HepG2 (cell line): ENCODE measurements around the gene SPOP. TPM values are rescaled to one million over a fixed set of nuclear protein-coding genes. Genes with fewer than 3 reads are reported as not detected.
"Not testable (repeated sequence)": the region's sequence is repeated elsewhere in the genome, so short reads cannot be mapped to it uniquely, and the experiment has no call there.

ENCODE experiments used
- ATAC-seq: fragments of 200-7000 bp; cut with Tn5 transposase; 3 replicates; pipeline ENCODE4 v1.9.1; 2020; ENCODE audit warnings: mild to moderate bottlenecking, moderate library complexity
- BruUV-seq: library from RNA; stranded (reverse); fragments of 400-500 nt; replicated peaks from 2 replicates; lab custom pipeline; 2021; lab: Mats Ljungman, UMichigan
- CTCF ChIA-PET: fragments of 300-600 bp; formaldehyde crosslinking; extraction: SDS; loops from one replicate; lab custom pipeline; 2021; ENCODE audit warnings: low total read pairs, inconsistent platforms, low intra/inter-chr PET ratio; lab: Yijun Ruan, JAX
- POLR2A ChIA-PET: fragments of 350-600 bp; sonication (Branson Sonifier 250); formaldehyde crosslinking; loops from one replicate; lab custom pipeline; 2020; ENCODE audit warnings: antibody characterized with exemption, inconsistent platforms; lab: Yijun Ruan, JAX
- DNase-seq: peaks from one replicate; pipeline ENCODE4 v3.0.0-alpha.2; 2015; ENCODE audit warnings: low spot score
- FAIRE-seq: peaks from 3 replicates; lab custom pipeline; 2011; peaks lifted over from hg19 to GRCh38; lab: Jason Lieb, UNC
- H2AFZ ChIP-seq: one replicate; pipeline ENCODE4 v1.6.1; 2011; ENCODE audit warnings: low read length, inconsistent platforms
- H3K27ac ChIP-seq: fragments of 300-600 bp; 3 replicates; pipeline ENCODE4 v1.8.0; 2011; ENCODE audit warnings: mixed run types, mild to moderate bottlenecking, mixed read lengths, low read length, inconsistent platforms; ENCODE audit not compliant: insufficient read depth; ENCODE audit errors: extremely low read length
- H3K27me3 ChIP-seq, 2 experiments: fragments of 200-600 bp in 1 of 2; 2 replicates in 1 of 2; 3 replicates in 1 of 2; pipeline versions ENCODE4 v1.6.0 to v1.8.0; 2011; ENCODE audit warnings: low read length in 2 of 2, mild to moderate bottlenecking in 2 of 2, moderate library complexity in 2 of 2, inconsistent platforms in 1 of 2; ENCODE audit not compliant: insufficient read depth in 2 of 2, control insufficient read depth in 1 of 2
- H3K36me3 ChIP-seq, 2 experiments: fragments of 200-600 bp in 1 of 2; replicated peaks in 1 of 2; 2 replicates in 1 of 2; 3 replicates in 1 of 2; pipeline versions ENCODE4 v1.5.1 to v1.8.0; 2011; ENCODE audit warnings: low read length in 2 of 2, inconsistent platforms in 1 of 2; ENCODE audit not compliant: insufficient read depth in 2 of 2, control insufficient read depth in 1 of 2
- H3K4me1 ChIP-seq: 2 replicates; pipeline ENCODE4 v1.5.1; 2012; ENCODE audit warnings: low read length, inconsistent platforms; ENCODE audit not compliant: insufficient read depth
- H3K4me2 ChIP-seq: 2 replicates; pipeline ENCODE4 v1.6.0; 2011; ENCODE audit warnings: low read depth, low read length, inconsistent platforms
- H3K4me3 ChIP-seq, 3 experiments: fragments of 200-600 bp in 1 of 3; sonication (generic), shearing (Covaris generic) in 1 of 3; replicated peaks in 1 of 3; 2 replicates each; pipeline ENCODE4 v1.5.1; 2011 to 2016; ENCODE audit warnings: low read length in 3 of 3, inconsistent platforms in 2 of 3, low read depth in 2 of 3, mild to moderate bottlenecking in 2 of 3, control low read depth in 1 of 3, mixed read lengths in 1 of 3; ENCODE audit not compliant: insufficient read depth in 1 of 3
- H3K79me2 ChIP-seq: one replicate; pipeline ENCODE4 v1.6.1; 2011; ENCODE audit warnings: low read length, inconsistent platforms; ENCODE audit not compliant: insufficient read depth
- H3K9ac ChIP-seq: 2 replicates; pipeline ENCODE4 v1.6.0; 2011; ENCODE audit warnings: mild to moderate bottlenecking, low read depth, low read length, inconsistent platforms; ENCODE audit not compliant: insufficient read depth
- H3K9me3 ChIP-seq: 2 replicates; pipeline ENCODE4 v1.5.1; 2012; ENCODE audit warnings: mild to moderate bottlenecking, low read length
- H4K20me1 ChIP-seq: 2 replicates; pipeline ENCODE4 v1.6.0; 2011; ENCODE audit warnings: inconsistent platforms, mild to moderate bottlenecking, low read length, moderate library complexity; ENCODE audit not compliant: insufficient read depth
- GLI4 ChIP-seq: sonication (generic); formaldehyde crosslinking; IDR thresholded peaks from 2 replicates; pipeline ENCODE4 v1.5.1; 2020; ENCODE audit warnings: missing genetic modification reagents, mild to moderate bottlenecking, moderate library complexity, borderline replicate concordance
- LCORL ChIP-seq, 2 experiments: fragments of 450-650 bp in 1 of 2; sonication (generic) in 1 of 2; formaldehyde crosslinking in 1 of 2; IDR thresholded peaks; 2 replicates each; pipeline versions ENCODE4 v1.5.0 to v1.6.1; 2017 to 2020; ENCODE audit warnings: antibody characterized with exemption in 1 of 2, missing genetic modification reagents in 1 of 2
- MTA1 ChIP-seq: sonication (generic); formaldehyde crosslinking; IDR thresholded peaks from 2 replicates; pipeline ENCODE4 v1.4.0; 2020; ENCODE audit warnings: missing genetic modification reagents, mild to moderate bottlenecking, borderline replicate concordance
- SP4 ChIP-seq: sonication (generic); formaldehyde crosslinking; IDR thresholded peaks from 2 replicates; pipeline ENCODE4 v1.8.1; 2023; ENCODE audit warnings: mild to moderate bottlenecking, missing genetic modification reagents
- TEAD3 ChIP-seq: optimal IDR thresholded peaks from 2 replicates; pipeline ENCODE3; 2016; ENCODE audit warnings: borderline replicate concordance
- XRCC5 ChIP-seq: fragments of 200-400 bp; formaldehyde crosslinking; optimal IDR thresholded peaks from 2 replicates; pipeline ENCODE3; 2017; ENCODE audit warnings: mild to moderate bottlenecking, low read length
- ZFP91 ChIP-seq: sonication (generic); formaldehyde crosslinking; IDR thresholded peaks from 2 replicates; pipeline ENCODE4 v1.9.0; 2022; ENCODE audit warnings: missing genetic modification reagents, mild to moderate bottlenecking, borderline replicate concordance
- ZNF33A ChIP-seq: sonication (generic); formaldehyde crosslinking; IDR thresholded peaks from 2 replicates; pipeline ENCODE4 v1.5.1; 2020; ENCODE audit warnings: missing genetic modification reagents, mild to moderate bottlenecking, moderate library complexity, borderline replicate concordance
- ZNF430 ChIP-seq: sonication (generic); formaldehyde crosslinking; IDR thresholded peaks from 2 replicates; pipeline ENCODE4 v1.9.0; 2021; ENCODE audit warnings: mild to moderate bottlenecking, missing genetic modification reagents
- ZNF83 ChIP-seq: sonication (generic); formaldehyde crosslinking; IDR thresholded peaks from 2 replicates; pipeline ENCODE4 v1.4.0; 2020; ENCODE audit warnings: missing genetic modification reagents, mild to moderate bottlenecking, borderline replicate concordance
- ZNF839 ChIP-seq: sonication (generic); formaldehyde crosslinking; IDR thresholded peaks from 2 replicates; pipeline ENCODE4 v1.4.0; 2020; ENCODE audit warnings: missing genetic modification reagents, mild to moderate bottlenecking, borderline replicate concordance
- ZSCAN20 ChIP-seq: sonication (generic); formaldehyde crosslinking; IDR thresholded peaks from 2 replicates; pipeline ENCODE4 v1.4.0; 2020; ENCODE audit warnings: missing genetic modification reagents, mild to moderate bottlenecking, borderline replicate concordance
- ZSCAN9 ChIP-seq: IDR thresholded peaks from 2 replicates; pipeline ENCODE4 v1.6.1; 2016; ENCODE audit warnings: borderline replicate concordance
- WGBS: methylation state at CpG from one replicate; pipeline ENCODE4 v1.1.6; 2017; ENCODE audit warnings: low lambda C conversion rate; 5-methylcytosine and 5-hydroxymethylcytosine counted together
- in situ Hi-C: cut with HindIII; loops from 2 replicates; pipeline ENCODE4 v1.10.0; 2017; ENCODE audit warnings: low pct_unique_long_range_greater_than_20kb; ENCODE audit not compliant: extremely low pct_ligation_motif_present
- intact Hi-C: fragments of 100-400 bp; cut with micrococcal nuclease; formaldehyde crosslinking; loops from one replicate; pipeline ENCODE4 v1.10.0; 2022; ENCODE audit not compliant: unreplicated experiment
- polyA plus RNA-seq, 8 experiments: library from polyadenylated mRNA; depleted of rRNA in 3 of 8; stranded (reverse) in 7 of 8; unstranded in 1 of 8; fragments of >200 nt; fragmentation: Illumina TruSeq in 4 of 8; extraction: Trizol in 4 of 8; gene quantifications; 2 replicates each; pipeline versions ENCODE4 v1.2.1 to v1.2.3, GENCODE V29; 2011 to 2016; ENCODE audit warnings: low read depth in 4 of 8, missing spikeins in 1 of 8, mixed read lengths in 1 of 8; ENCODE audit not compliant: insufficient read depth in 1 of 8
- total RNA-seq, 5 experiments: library from RNA; depleted of rRNA; stranded (reverse); fragments of >200 nt; fragmentation: Illumina TruSeq; extraction: Trizol; gene quantifications; 2 replicates each; pipeline ENCODE4 v1.2.3, GENCODE V29; 2016; ENCODE audit warnings: low read depth in 1 of 5
- TF ChIP-seq, protein P1 (sequence below): IDR thresholded peaks from 2 replicates; pipeline ENCODE4 v1.6.1; 2016
- TF ChIP-seq, protein P2 (sequence below): IDR thresholded peaks from 2 replicates; pipeline ENCODE4 v1.6.1; 2016; ENCODE audit warnings: missing compliant biosample characterization, missing genetic modification reagents, borderline replicate concordance

SPOP gene
- total and polyA plus RNA-seq, 2 of the 13 experiments (the other 11 are each of a cell fraction or from before 2014, with no cell fraction given) = 52.8 to 60.8 TPM

DNA sequence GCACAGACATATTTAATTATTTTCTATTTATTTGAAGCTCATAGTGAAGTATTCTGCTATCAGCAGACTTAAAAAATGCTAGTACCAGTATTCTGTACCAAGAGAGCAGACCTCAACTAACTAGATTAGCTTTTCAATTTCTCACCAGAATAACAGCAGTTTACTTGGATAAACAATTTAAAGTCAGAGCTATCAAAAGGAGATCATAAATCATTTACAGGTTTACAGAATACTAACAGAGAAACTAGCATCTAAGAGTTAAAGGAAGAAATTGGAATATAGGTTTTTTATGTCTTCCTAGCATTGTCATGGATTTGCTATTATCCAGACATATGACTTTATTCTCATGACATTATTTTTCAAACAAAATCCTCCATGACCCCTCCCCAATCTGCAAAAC lies 3.4 kb downstream of the SPOP start:
- Histone ChIP-seq H3K9ac (no peak overlapping the region), H3K27me3 (no peaks in the 10 kb centered on the region; a peak in 1 of 5 replicates), H3K4me2 (0 out of 2 replicates have a peak overlapping the region, but pooled peaks have one; percentile 17), H3K9me3 (no peaks in the 10 kb centered on the region), H2AFZ (no peak overlapping the region), H3K4me1 (peaks cover 26% of the 10 kb centered on the region), H3K4me3 (no peak overlapping the region), H3K79me2 (peaks cover 71% of the 10 kb centered on the region), H3K27ac (no peak overlapping the region), H4K20me1 (peaks cover 11% of the 10 kb centered on the region; the same call in 1 of the 2 replicates), H3K36me3 (peaks cover 0 to 11% of the 10 kb centered on the region in 2 experiments; a peak in 3 of 5 replicates)
- intact Hi-C loops = no loop called here
- in situ Hi-C loops = no loop called here
- FAIRE-seq = no peak
- ChIA-PET CTCF (no interaction called here), POLR2A (no interaction called here)
- TF ChIP-seq, protein P1, sequence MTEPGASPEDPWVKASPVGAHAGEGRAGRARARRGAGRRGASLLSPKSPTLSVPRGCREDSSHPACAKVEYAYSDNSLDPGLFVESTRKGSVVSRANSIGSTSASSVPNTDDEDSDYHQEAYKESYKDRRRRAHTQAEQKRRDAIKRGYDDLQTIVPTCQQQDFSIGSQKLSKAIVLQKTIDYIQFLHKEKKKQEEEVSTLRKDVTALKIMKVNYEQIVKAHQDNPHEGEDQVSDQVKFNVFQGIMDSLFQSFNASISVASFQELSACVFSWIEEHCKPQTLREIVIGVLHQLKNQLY (CRISPR knock-in tag) = no peak
- TF ChIP-seq ZSCAN20 (CRISPR knock-in tag) (no peak), SP4 (CRISPR knock-in tag) (no peak), LCORL (IDR thresholded peaks at IDR 0.05) (no peak), LCORL (CRISPR knock-in tag; IDR thresholded peaks at IDR 0.05) (no peak), ZNF83 (CRISPR knock-in tag) (no peak), ZFP91 (no peak), MTA1 (CRISPR knock-in tag) (no peak), XRCC5 (no peak), ZNF33A (CRISPR knock-in tag) (no peak), ZNF430 (no peak), GLI4 (no peak), ZNF839 (no peak), ZSCAN9 (no peak), TEAD3 (CRISPR knock-in tag) (no peak)
- TF ChIP-seq, protein P2, sequence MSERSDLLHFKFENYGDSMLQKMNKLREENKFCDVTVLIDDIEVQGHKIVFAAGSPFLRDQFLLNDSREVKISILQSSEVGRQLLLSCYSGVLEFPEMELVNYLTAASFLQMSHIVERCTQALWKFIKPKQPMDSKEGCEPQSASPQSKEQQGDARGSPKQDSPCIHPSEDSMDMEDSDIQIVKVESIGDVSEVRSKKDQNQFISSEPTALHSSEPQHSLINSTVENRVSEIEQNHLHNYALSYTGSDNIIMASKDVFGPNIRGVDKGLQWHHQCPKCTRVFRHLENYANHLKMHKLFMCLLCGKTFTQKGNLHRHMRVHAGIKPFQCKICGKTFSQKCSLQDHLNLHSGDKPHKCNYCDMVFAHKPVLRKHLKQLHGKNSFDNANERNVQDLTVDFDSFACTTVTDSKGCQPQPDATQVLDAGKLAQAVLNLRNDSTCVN (CRISPR knock-in tag) = no peak
- ATAC-seq = no peak
- no TSS peak for BruUV-seq
- DNase-seq = no peak

- H3K4me3 ChIP-seq, ATAC-seq, intact Hi-C loops, CTCF ChIA-PET, POLR2A ChIA-PET, in situ Hi-C loops, BruUV-seq, DNase-seq, H3K4me2 ChIP-seq, H3K27me3 ChIP-seq, FAIRE-seq, H3K9me3 ChIP-seq, H3K9ac ChIP-seq, H3K27ac ChIP-seq, H2AFZ ChIP-seq: not testable (repeated sequence)
- H3K36me3 ChIP-seq = peaks cover 0 to 11% of the 10 kb centered on the region in 2 experiments; a peak in 3 of 5 replicates
- WGBS = 97% methylated on average over 6 of the region's 6 CpGs
- peaks cover 71% of the 10 kb centered on the region for H3K79me2 ChIP-seq
- peaks cover 11% of the 10 kb centered on the region; the same call in 1 of the 2 replicates for H4K20me1 ChIP-seq
- peaks cover 26% of the 10 kb centered on the region for H3K4me1 ChIP-seq
Observed at GRCh38 chr17:49673679-49674078, 4.2 kb downstream of the SPOP start.
